OCI-LY3 (cell line): ENCODE results near the gene CBX4.

Source experiments
- H2AFZ ChIP-seq: fragments of 200-600, 300-600 bp; shearing (Covaris generic); 2 replicates; pipeline ENCODE4 v1.6.0; 2014; ENCODE audit warnings: antibody characterized with exemption, low read depth, low read length
- H3K27ac ChIP-seq: fragments of 200-600, 300-600 bp; sonication (generic); 2 replicates; pipeline ENCODE4 v1.5.1; 2014; ENCODE audit warnings: mild to moderate bottlenecking, low read length, moderate library complexity, mixed read lengths
- H3K27me3 ChIP-seq: fragments of 200-600, 300-600 bp; sonication (generic); 2 replicates; pipeline ENCODE4 v1.6.1; 2014; ENCODE audit warnings: low read depth, low read length, mixed read lengths
- H3K36me3 ChIP-seq: fragments of 200-600, 300-600 bp; sonication (generic); replicated peaks from 2 replicates; pipeline ENCODE3; 2014; ENCODE audit warnings: low read depth, low read length, mixed read lengths
- H3K4me1 ChIP-seq: fragments of 300-600, 200-600 bp; sonication (generic); 2 replicates; pipeline ENCODE4 v1.6.1; 2014; ENCODE audit warnings: low read length, mixed read lengths
- H3K4me2 ChIP-seq: fragments of 200-600, 300-600 bp; sonication (generic); 2 replicates; pipeline ENCODE4 v1.6.1; 2014; ENCODE audit warnings: low read length, mixed read lengths
- H3K4me3 ChIP-seq: fragments of 300-600, 200-600 bp; sonication (generic); 2 replicates; pipeline ENCODE4 v1.5.1; 2014; ENCODE audit warnings: antibody characterized with exemption, mild to moderate bottlenecking, low read length, moderate library complexity
- H3K79me2 ChIP-seq: fragments of 300-600, 200-600 bp; shearing (Covaris generic); 2 replicates; pipeline ENCODE4 v1.6.1; 2014; ENCODE audit warnings: mild to moderate bottlenecking, low read length, mixed read lengths
- H3K9ac ChIP-seq: fragments of 300-600, 200-600 bp; shearing (Covaris generic); 2 replicates; pipeline ENCODE4 v1.6.0; 2014; ENCODE audit warnings: mild to moderate bottlenecking, low read length, moderate library complexity
- H3K9me3 ChIP-seq: fragments of 200-600, 300-600 bp; shearing (Covaris generic); 2 replicates; pipeline ENCODE4 v1.6.1; 2014; ENCODE audit warnings: low read length, mixed read lengths; ENCODE audit not compliant: insufficient read depth
- H4K20me1 ChIP-seq: fragments of 200-600, 300-600 bp; sonication (generic); 2 replicates; pipeline ENCODE4 v1.6.1; 2016; ENCODE audit warnings: low read length, mixed read lengths; ENCODE audit not compliant: insufficient read depth
- CTCF ChIP-seq: fragments of 200-600, 300-600 bp; sonication (generic); IDR thresholded peaks from 2 replicates; pipeline ENCODE4 v1.5.1; 2014; ENCODE audit warnings: antibody characterized with exemption, low read length, low read depth
- EZH2phosphoT487 ChIP-seq: fragments of 200-600 bp; shearing (Covaris generic); IDR thresholded peaks from 2 replicates; pipeline ENCODE4 v1.6.1; 2018; ENCODE audit warnings: antibody characterized with exemption, mixed run types, low read depth

Gene CBX4

GRCh38 chr17:79792984-79793923 is 46.0 kb downstream of the CBX4 start:
- Histone ChIP-seq H3K27ac (no peak overlapping the region), H3K4me2 (no peak overlapping the region), H3K27me3 (no peaks in the 10 kb centered on the region), H3K9me3 (no peaks in the 10 kb centered on the region), H3K9ac (no peak overlapping the region), H3K79me2 (peaks cover 21% of the 10 kb centered on the region), H3K4me3 (no peak overlapping the region), H4K20me1 (peaks cover 6% of the 10 kb centered on the region; the same call in 1 of the 2 replicates), H3K36me3 (peaks cover 23% of the 10 kb centered on the region), H2AFZ (no peak overlapping the region), H3K4me1 (peaks cover 11% of the 10 kb centered on the region; the same call in 1 of the 2 replicates)
- TF ChIP-seq EZH2phosphoT487 (no peak), CTCF (no peak)

GRCh38 chr17:79792341-79792871 is 46.8 kb downstream of the CBX4 start:
- Histone ChIP-seq H3K4me3 (no peak overlapping the region), H3K9me3 (no peaks in the 10 kb centered on the region), H3K79me2 (peaks cover 21% of the 10 kb centered on the region), H3K4me1 (peaks cover 6% of the 10 kb centered on the region; the same call in 1 of the 2 replicates), H3K9ac (no peak overlapping the region), H2AFZ (no peak overlapping the region), H3K4me2 (no peak overlapping the region), H3K36me3 (peaks cover 23% of the 10 kb centered on the region), H3K27me3 (no peaks in the 10 kb centered on the region), H3K27ac (no peak overlapping the region), H4K20me1 (peaks cover 6% of the 10 kb centered on the region; the same call in 1 of the 2 replicates)
- TF ChIP-seq EZH2phosphoT487: no peak
- TF ChIP-seq CTCF: no peak

GRCh38 chr17:79791735-79792161 is 47.5 kb downstream of the CBX4 start:
- H3K9me3 ChIP-seq: no peaks in the 10 kb centered on the region
- H3K79me2 ChIP-seq: peaks cover 21% of the 10 kb centered on the region
- no peak for TF ChIP-seq EZH2phosphoT487
- TF ChIP-seq CTCF: no peak
- no peak overlapping the region for H3K4me3 ChIP-seq
- H3K9ac ChIP-seq: no peak overlapping the region
- no peaks in the 10 kb centered on the region for H3K27me3 ChIP-seq
- no peak overlapping the region for H2AFZ ChIP-seq
- H3K36me3 ChIP-seq: peaks cover 23% of the 10 kb centered on the region
- no peak overlapping the region for H3K4me2 ChIP-seq
- peaks cover 6% of the 10 kb centered on the region; the same call in 1 of the 2 replicates for H4K20me1 ChIP-seq
- H3K27ac ChIP-seq: no peak overlapping the region
- peaks cover 6% of the 10 kb centered on the region; the same call in 1 of the 2 replicates for H3K4me1 ChIP-seq
